MM.1S (cell line): ENCODE results near the gene FXYD2.

ENCODE experiments used
- CTCF ChIP-seq: fragments of 300-600 bp; sonication (generic); IDR thresholded peaks from 2 replicates; pipeline ENCODE4 v1.5.1; 2016; ENCODE audit warnings: antibody characterized with exemption, low read length, mixed read lengths
- EZH2 ChIP-seq: fragments of 300-600 bp; sonication (generic); optimal IDR thresholded peaks from 2 replicates; pipeline ENCODE3; 2017; ENCODE audit warnings: low read depth, mild to moderate bottlenecking, antibody characterized with exemption, low read length, mixed read lengths
- EZH2phosphoT487 ChIP-seq: fragments of 300-600 bp; sonication (generic); IDR thresholded peaks from 2 replicates; pipeline ENCODE4 v1.6.1; 2018; ENCODE audit warnings: antibody characterized with exemption, low read length

DNA sequence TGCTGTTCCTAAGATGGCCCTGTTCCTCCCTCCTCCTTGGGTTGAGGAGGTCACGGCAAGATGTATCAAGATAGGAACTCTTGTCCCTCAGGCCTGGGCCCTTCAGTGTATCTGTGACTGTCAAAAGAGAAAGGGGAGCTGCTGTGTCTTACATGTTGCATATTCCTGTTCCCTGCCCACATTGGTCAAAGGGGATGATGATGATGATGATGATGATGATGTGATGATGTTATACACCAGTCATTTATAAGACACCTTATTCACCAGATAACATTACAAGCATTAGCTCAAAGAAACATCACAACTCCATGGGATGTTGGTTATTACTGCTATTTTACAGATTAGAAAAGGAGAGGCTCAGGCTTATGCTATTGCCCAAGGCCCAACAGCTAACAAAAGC lies 38.2 kb upstream of the FXYD2 start:
- no peak for TF ChIP-seq CTCF
- TF ChIP-seq EZH2: no peak
- no peak for TF ChIP-seq EZH2phosphoT487
